DMS79 (cell line): ENCODE results near the gene SSPN.

Source experiments
- DNase-seq: peaks from one replicate; lab custom pipeline; 2025; lab: John Stamatoyannopoulos, UW

Gene SSPN

GRCh38 chr12:26266881-26267280 is 71.5 kb downstream of the SSPN start:
- no peak for DNase-seq

- DNase-seq, result no peak
These were observed 73.6 kb downstream of the SSPN start for GRCh38 chr12:26268841-26269561.

- DNase-seq, result no peak
These were observed 74.3 kb downstream of the SSPN start for GRCh38 chr12:26269562-26270284.

- DNase-seq, result no peak
These were observed 75.7 kb downstream of the SSPN start for GRCh38 chr12:26271024-26271423.

- DNase-seq, result no peak
These were observed 76.6 kb downstream of the SSPN start for GRCh38 chr12:26271889-26272492.

- DNase-seq, result no peak
These were observed 77.5 kb downstream of the SSPN start for GRCh38 chr12:26272851-26273250.

GRCh38 chr12:26273811-26274210 is 78.4 kb downstream of the SSPN start:
- no peak for DNase-seq

- no peak for DNase-seq
These were observed 79.3 kb downstream of the SSPN start for GRCh38 chr12:26274441-26275312.

- DNase-seq, result no peak
These were observed 80.1 kb downstream of the SSPN start for GRCh38 chr12:26275313-26276131.

GRCh38 chr12:26276709-26277108 is 81.3 kb downstream of the SSPN start:
- no peak for DNase-seq

GRCh38 chr12:26277506-26278246 is 82.3 kb downstream of the SSPN start:
- no peak for DNase-seq

GRCh38 chr12:26278266-26278665 is 82.9 kb downstream of the SSPN start:
- DNase-seq, result no peak

GRCh38 chr12:26278666-26279065 is 83.3 kb downstream of the SSPN start:
- DNase-seq, result no peak

GRCh38 chr12:26279091-26279490 is 83.7 kb downstream of the SSPN start:
- no peak for DNase-seq

GRCh38 chr12:26279908-26280307 is 84.5 kb downstream of the SSPN start:
- no peak for DNase-seq

- DNase-seq, result no peak
These were observed 85.5 kb downstream of the SSPN start for GRCh38 chr12:26280869-26281268.

- DNase-seq, result no peak
These were observed 85.9 kb downstream of the SSPN start for GRCh38 chr12:26281320-26281719.

GRCh38 chr12:26282339-26282940 is 87.1 kb downstream of the SSPN start:
- DNase-seq, result no peak

- no peak for DNase-seq
These were observed 87.7 kb downstream of the SSPN start for GRCh38 chr12:26283046-26283445.

GRCh38 chr12:26283617-26284016 is 88.2 kb downstream of the SSPN start:
- DNase-seq, result no peak
